Astrocyte (in vitro differentiated cells and primary cell): ENCODE data around the gene TSPAN32. TPM values are rescaled to one million over a fixed set of nuclear protein-coding genes. Genes with fewer than 3 reads are reported as not detected.

ENCODE experiments used
- DNase-seq: peaks from one replicate; pipeline ENCODE4 v3.0.0-alpha.2; 2010; ENCODE audit warnings: low read depth
- FAIRE-seq: peaks from 2 replicates; lab custom pipeline; 2011; peaks lifted over from hg19 to GRCh38; lab: Jason Lieb, UNC
- H2AFZ ChIP-seq: 2 replicates; pipeline ENCODE4 v1.6.0; 2012; ENCODE audit warnings: low read depth, low read length, inconsistent platforms
- H3K27ac ChIP-seq: 2 replicates; pipeline ENCODE4 v1.5.1; 2011; ENCODE audit warnings: low read depth, low read length, inconsistent platforms
- H3K27me3 ChIP-seq: 2 replicates; pipeline ENCODE4 v1.6.0; 2011; ENCODE audit warnings: low read length, inconsistent platforms; ENCODE audit not compliant: insufficient read depth
- H3K36me3 ChIP-seq: 2 replicates; pipeline ENCODE4 v1.5.1; 2011; ENCODE audit warnings: low read length, inconsistent platforms; ENCODE audit not compliant: insufficient read depth
- H3K4me1 ChIP-seq: 2 replicates; pipeline ENCODE4 v1.5.1; 2011; ENCODE audit warnings: low read length, inconsistent platforms; ENCODE audit not compliant: insufficient read depth
- H3K4me2 ChIP-seq: 2 replicates; pipeline ENCODE4 v1.6.0; 2012; ENCODE audit warnings: low read length, inconsistent platforms
- H3K4me3 ChIP-seq: 2 replicates; pipeline ENCODE4 v1.5.1; 2011; ENCODE audit warnings: low read depth, mild to moderate bottlenecking, low read length, inconsistent platforms; ENCODE audit not compliant: insufficient read depth
- H3K79me2 ChIP-seq: 2 replicates; pipeline ENCODE4 v1.6.0; 2012; ENCODE audit warnings: mild to moderate bottlenecking, low read length, inconsistent platforms; ENCODE audit not compliant: insufficient read depth
- H3K9ac ChIP-seq: 2 replicates; pipeline ENCODE4 v1.6.0; 2012; ENCODE audit warnings: mild to moderate bottlenecking, low read length, inconsistent platforms
- H3K9me3 ChIP-seq: 2 replicates; pipeline ENCODE4 v1.5.1; 2012; ENCODE audit warnings: low read depth, mild to moderate bottlenecking, low read length, inconsistent platforms; ENCODE audit not compliant: insufficient read depth
- H4K20me1 ChIP-seq: 2 replicates; pipeline ENCODE4 v1.6.0; 2012; ENCODE audit warnings: low read length, inconsistent platforms; ENCODE audit not compliant: insufficient read depth
- H3K27ac Mint-ChIP-seq: one replicate; pipeline ENCODE4 v1.8.0; 2021; ENCODE audit warnings: mild to moderate bottlenecking, mixed read lengths; ENCODE audit not compliant: unreplicated experiment
- H3K27me3 Mint-ChIP-seq: one replicate; pipeline ENCODE4 v1.8.0; 2021; ENCODE audit warnings: low read depth, mixed read lengths; ENCODE audit not compliant: unreplicated experiment
- H3K36me3 Mint-ChIP-seq: one replicate; pipeline ENCODE4 v1.8.0; 2021; ENCODE audit warnings: low read depth, mixed read lengths; ENCODE audit not compliant: unreplicated experiment
- H3K4me1 Mint-ChIP-seq: one replicate; pipeline ENCODE4 v1.8.0; 2021; ENCODE audit warnings: low read depth, mixed read lengths; ENCODE audit not compliant: unreplicated experiment
- H3K4me3 Mint-ChIP-seq: one replicate; pipeline ENCODE4 v1.8.0; 2021; ENCODE audit warnings: mild to moderate bottlenecking, moderate library complexity, mixed read lengths; ENCODE audit not compliant: unreplicated experiment
- H3K9me3 Mint-ChIP-seq: one replicate; pipeline ENCODE4 v1.8.0; 2021; ENCODE audit warnings: mild to moderate bottlenecking, mixed read lengths; ENCODE audit not compliant: unreplicated experiment
- EZH2 ChIP-seq: IDR thresholded peaks from 2 replicates; pipeline ENCODE4 v1.6.1; 2012; ENCODE audit warnings: mild to moderate bottlenecking, low read length, inconsistent platforms; ENCODE audit not compliant: insufficient read depth
- total RNA-seq: library from RNA; stranded (reverse); gene quantifications from 2 replicates; pipeline ENCODE4 v1.2.1, GENCODE V29; 2021
- TF ChIP-seq, protein P1 (sequence below): IDR thresholded peaks from 2 replicates; pipeline ENCODE4 v1.5.1; 2011; ENCODE audit warnings: low read depth, mild to moderate bottlenecking, inconsistent platforms, low read length, moderate library complexity; ENCODE audit not compliant: insufficient read depth

The TSPAN32 gene
- total RNA-seq, 1 donor from 2014 or later: not detected

DNA sequence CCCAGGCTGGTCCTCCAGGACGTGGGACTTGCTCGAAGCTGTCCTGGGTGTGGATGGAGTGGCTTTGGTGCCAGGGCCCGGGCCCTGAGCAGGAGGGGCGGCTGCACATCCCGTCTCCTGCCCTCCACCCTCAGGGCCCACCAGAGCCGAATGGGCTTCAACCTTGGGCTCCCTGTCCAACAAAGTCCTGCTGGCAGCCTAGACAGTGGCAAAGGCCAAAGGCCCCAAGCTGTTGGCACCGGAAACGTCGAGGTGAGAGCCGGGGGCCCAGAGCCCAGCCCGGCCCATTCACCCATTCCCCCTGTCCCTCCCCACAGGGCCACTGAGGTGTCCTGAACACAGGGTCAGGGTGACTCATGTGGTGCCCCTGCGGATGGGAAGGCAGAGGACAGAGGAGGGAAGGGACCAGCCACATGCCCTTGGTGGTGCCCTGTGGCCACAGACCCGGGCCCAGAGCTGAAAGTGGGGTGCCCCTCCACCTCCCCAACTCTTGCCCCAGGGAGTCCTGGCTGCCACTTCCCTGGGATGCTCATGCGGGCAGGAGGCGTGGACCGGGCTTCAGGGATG, 9.1 kb downstream of the TSPAN32 start:
- no peaks in the 10 kb centered on the region for H3K9me3 Mint-ChIP-seq
- Histone ChIP-seq H3K4me2 (no peak overlapping the region), H2AFZ (no peak overlapping the region), H3K27me3 (no peaks in the 10 kb centered on the region), H3K9ac (no peak overlapping the region), H3K36me3 (no peaks in the 10 kb centered on the region), H3K9me3 (no peaks in the 10 kb centered on the region), H3K27ac (no peak overlapping the region), H3K4me1 (peaks cover 22% of the 10 kb centered on the region), H3K79me2 (no peaks in the 10 kb centered on the region), H4K20me1 (no peaks in the 10 kb centered on the region), H3K4me3 (no peak overlapping the region)
- TF ChIP-seq, protein P1, sequence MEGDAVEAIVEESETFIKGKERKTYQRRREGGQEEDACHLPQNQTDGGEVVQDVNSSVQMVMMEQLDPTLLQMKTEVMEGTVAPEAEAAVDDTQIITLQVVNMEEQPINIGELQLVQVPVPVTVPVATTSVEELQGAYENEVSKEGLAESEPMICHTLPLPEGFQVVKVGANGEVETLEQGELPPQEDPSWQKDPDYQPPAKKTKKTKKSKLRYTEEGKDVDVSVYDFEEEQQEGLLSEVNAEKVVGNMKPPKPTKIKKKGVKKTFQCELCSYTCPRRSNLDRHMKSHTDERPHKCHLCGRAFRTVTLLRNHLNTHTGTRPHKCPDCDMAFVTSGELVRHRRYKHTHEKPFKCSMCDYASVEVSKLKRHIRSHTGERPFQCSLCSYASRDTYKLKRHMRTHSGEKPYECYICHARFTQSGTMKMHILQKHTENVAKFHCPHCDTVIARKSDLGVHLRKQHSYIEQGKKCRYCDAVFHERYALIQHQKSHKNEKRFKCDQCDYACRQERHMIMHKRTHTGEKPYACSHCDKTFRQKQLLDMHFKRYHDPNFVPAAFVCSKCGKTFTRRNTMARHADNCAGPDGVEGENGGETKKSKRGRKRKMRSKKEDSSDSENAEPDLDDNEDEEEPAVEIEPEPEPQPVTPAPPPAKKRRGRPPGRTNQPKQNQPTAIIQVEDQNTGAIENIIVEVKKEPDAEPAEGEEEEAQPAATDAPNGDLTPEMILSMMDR: no peak
- TF ChIP-seq EZH2: no peak
- no peaks in the 10 kb centered on the region for H3K27me3 Mint-ChIP-seq
- no peaks in the 10 kb centered on the region for H3K36me3 Mint-ChIP-seq
- no peak overlapping the region for H3K4me3 Mint-ChIP-seq
- no peak for FAIRE-seq
- H3K27ac Mint-ChIP-seq: no peak overlapping the region
- H3K4me1 Mint-ChIP-seq: peaks cover 5% of the 10 kb centered on the region
- DNase-seq: no peak

DNA sequence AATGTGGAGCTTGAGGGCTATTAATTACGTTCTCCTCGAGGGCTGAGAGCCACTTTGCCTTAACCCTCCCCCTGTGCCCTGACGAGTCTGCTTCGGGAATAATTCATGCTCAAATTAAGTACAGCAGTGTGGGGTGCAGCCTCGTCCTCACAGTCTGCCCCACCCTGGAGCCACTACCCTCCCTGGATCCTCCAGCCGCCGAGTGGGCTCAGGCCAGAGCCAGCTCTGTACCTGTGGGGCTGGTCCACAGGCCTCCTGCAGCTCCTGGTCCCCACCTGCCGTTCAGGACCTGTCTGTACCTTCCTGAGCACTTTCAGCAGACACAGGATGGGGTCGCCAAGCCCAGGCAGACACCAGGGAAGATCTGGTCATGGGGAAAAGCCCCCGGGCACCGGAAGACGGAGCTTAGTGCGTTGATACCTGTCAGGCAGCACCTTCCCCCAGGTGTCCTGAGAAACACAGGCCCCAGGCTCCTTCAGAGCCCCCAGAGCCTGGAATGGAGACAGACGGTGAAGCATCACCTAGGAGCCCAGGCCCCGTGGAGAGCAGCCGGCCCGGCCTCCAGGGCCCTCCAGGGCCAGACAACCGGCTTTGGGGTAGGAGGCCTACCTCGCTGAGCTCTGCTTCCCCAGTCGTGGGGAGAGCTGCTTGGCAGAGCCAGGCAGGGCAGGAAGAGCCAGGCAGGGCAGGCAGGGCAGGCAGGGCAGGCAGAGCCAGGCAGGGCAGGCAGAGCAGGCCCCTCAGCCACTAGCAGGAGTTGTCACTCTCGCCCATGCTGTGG, 9.7 kb downstream of the TSPAN32 start:
- H3K9ac ChIP-seq: no peak overlapping the region
- H3K27ac ChIP-seq: no peak overlapping the region
- no peak for TF ChIP-seq EZH2
- TF ChIP-seq, protein P1: no peak
- no peaks in the 10 kb centered on the region for H3K9me3 ChIP-seq
- peaks cover 16% of the 10 kb centered on the region for H3K4me1 ChIP-seq
- no peak overlapping the region for H3K4me3 ChIP-seq
- no peak overlapping the region for H3K4me3 Mint-ChIP-seq
- H3K9me3 Mint-ChIP-seq: no peaks in the 10 kb centered on the region
- peak overlapping the region; percentile 63 for H2AFZ ChIP-seq
- H3K27ac Mint-ChIP-seq: no peak overlapping the region
- no peak overlapping the region for H3K4me2 ChIP-seq
- H3K27me3 Mint-ChIP-seq: no peaks in the 10 kb centered on the region
- no peaks in the 10 kb centered on the region for H3K27me3 ChIP-seq
- H4K20me1 ChIP-seq: no peaks in the 10 kb centered on the region
- H3K4me1 Mint-ChIP-seq: peaks cover under 1% of the 10 kb centered on the region
- no peaks in the 10 kb centered on the region for H3K36me3 ChIP-seq
- FAIRE-seq: no peak
- H3K79me2 ChIP-seq: no peaks in the 10 kb centered on the region
- no peaks in the 10 kb centered on the region for H3K36me3 Mint-ChIP-seq
- no peak for DNase-seq
